Activated naive CD4-positive, alpha-beta T cell treated with anti-CD3 and anti-CD28 coated beads for 36 hours (primary cell): ENCODE data around the gene RRAGA. TPM values are rescaled to one million over a fixed set of nuclear protein-coding genes. Genes with fewer than 3 reads are reported as not detected.

Experiments used
- CTCF ChIA-PET: fragments of 350-600 bp; sonication (Branson Sonifier 250); formaldehyde crosslinking; loops from one replicate; lab custom pipeline; 2021; ENCODE audit warnings: antibody characterized with exemption; lab: Charles Lee
- DNase-seq: peaks from one replicate; pipeline ENCODE4 v3.0.0-alpha.2; 2020
- H3K27ac Mint-ChIP-seq: one replicate; pipeline ENCODE4 v1.8.0; 2021; ENCODE audit warnings: mild to moderate bottlenecking, mixed read lengths
- H3K27me3 Mint-ChIP-seq: one replicate; pipeline ENCODE4 v1.8.0; 2021; ENCODE audit warnings: low read depth, mixed read lengths
- H3K36me3 Mint-ChIP-seq: one replicate; pipeline ENCODE4 v1.8.0; 2021; ENCODE audit warnings: low read depth, mixed read lengths
- H3K4me1 Mint-ChIP-seq: one replicate; pipeline ENCODE4 v1.8.0; 2021; ENCODE audit warnings: low read depth, mixed read lengths
- H3K4me3 Mint-ChIP-seq: one replicate; pipeline ENCODE4 v1.8.0; 2021; ENCODE audit warnings: mild to moderate bottlenecking, moderate library complexity, mixed read lengths
- H3K9me3 Mint-ChIP-seq: one replicate; pipeline ENCODE4 v1.8.0; 2021; ENCODE audit warnings: mixed read lengths
- intact Hi-C: fragments of 100-400 bp; cut with micrococcal nuclease; formaldehyde crosslinking; loops from one replicate; pipeline ENCODE4 v1.15.1; 2023
- total RNA-seq, 2 experiments: library from RNA; stranded (reverse); gene quantifications; one replicate each; pipeline ENCODE4 v1.2.3, GENCODE V29; 2021

Gene RRAGA
- total RNA-seq, 2 experiments from 2014 or later: 21.6 to 22.3 TPM

- DNase-seq: no peak
These were observed 18.3 kb upstream of the RRAGA start for GRCh38 chr9:19030899-19031298.

DNA sequence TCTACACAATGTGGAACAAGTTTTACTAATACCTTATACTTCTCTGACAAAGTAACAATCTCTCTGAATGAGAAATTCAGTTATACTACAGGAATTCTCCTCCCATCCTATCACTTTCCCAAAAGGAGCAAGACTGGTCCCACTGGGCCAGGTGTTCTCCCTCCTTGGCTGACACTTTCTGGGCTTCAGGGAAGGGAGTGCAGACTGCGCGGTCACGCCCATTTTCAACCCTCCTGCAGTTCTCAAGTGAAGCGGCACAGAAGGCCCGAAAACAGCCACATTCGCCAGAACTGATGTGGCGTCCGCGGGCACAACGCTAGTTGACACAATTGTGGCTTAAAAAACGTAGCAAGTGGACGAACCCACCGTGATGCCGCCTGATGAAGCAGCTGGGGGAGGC is 16.8 kb upstream of the RRAGA start:
- no peak overlapping the region for H3K4me3 Mint-ChIP-seq
- H3K36me3 Mint-ChIP-seq: no peaks in the 10 kb centered on the region
- no peak overlapping the region for H3K27ac Mint-ChIP-seq
- peaks cover 2% of the 10 kb centered on the region for H3K4me1 Mint-ChIP-seq
- peaks cover 10% of the 10 kb centered on the region for H3K27me3 Mint-ChIP-seq
- intact Hi-C loops: no loop called here
- no peaks in the 10 kb centered on the region for H3K9me3 Mint-ChIP-seq
- DNase-seq: no peak
- CTCF ChIA-PET: no interaction called here

More at GRCh38 chr9:19030899-19031298, 18.3 kb upstream of the RRAGA start:
- Mint-ChIP-seq H3K4me3 (no peak overlapping the region), H3K36me3 (no peaks in the 10 kb centered on the region), H3K4me1 (peaks cover 7% of the 10 kb centered on the region), H3K27me3 (peaks cover 10% of the 10 kb centered on the region), H3K9me3 (no peaks in the 10 kb centered on the region), H3K27ac (no peak overlapping the region)
- intact Hi-C loops: loop anchor here (1.0 kb wide), 1 partner anchor 426 kb away; no protein-coding TSS in a partner anchor
- CTCF ChIA-PET: no interaction called here

DNA sequence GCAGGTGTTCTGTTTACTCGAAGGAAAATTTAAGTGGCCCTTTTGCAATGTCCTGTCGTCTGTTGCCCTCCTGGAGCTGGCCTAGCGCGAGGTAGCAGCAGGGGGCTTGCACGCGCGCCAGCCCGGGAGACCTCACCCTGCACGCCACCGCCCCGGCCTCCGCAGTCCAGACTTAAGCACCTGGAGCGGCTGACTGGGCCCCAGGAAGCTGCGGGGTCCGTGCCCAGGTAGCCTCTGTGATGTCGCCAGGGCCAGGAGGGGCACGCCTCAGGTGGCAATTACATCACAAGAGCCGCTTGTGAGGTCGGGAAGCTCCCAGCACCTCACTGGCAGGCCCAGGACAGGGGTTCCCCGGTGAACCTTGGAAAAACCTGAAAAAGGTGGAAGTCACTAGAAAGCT is 16.2 kb upstream of the RRAGA start, which contains the start of gene SAXO1:
SAXO1 (minus strand) TSS at position 195 of the 400 bp plus-strand sequence. CDS start 301 bp downstream, outside the sequence.
- no peak for DNase-seq
- Mint-ChIP-seq H3K27me3 (peaks cover 10% of the 10 kb centered on the region), H3K27ac (no peak within 1 kb of the TSS), H3K9me3 (no peaks in the 10 kb centered on the region), H3K4me1 (peaks cover 2% of the 10 kb centered on the region), H3K4me3 (no peak within 1 kb of the TSS), H3K36me3 (no peaks in the 10 kb centered on the region)
- CTCF ChIA-PET: no interaction called here
- intact Hi-C loops: no loop called here

DNA sequence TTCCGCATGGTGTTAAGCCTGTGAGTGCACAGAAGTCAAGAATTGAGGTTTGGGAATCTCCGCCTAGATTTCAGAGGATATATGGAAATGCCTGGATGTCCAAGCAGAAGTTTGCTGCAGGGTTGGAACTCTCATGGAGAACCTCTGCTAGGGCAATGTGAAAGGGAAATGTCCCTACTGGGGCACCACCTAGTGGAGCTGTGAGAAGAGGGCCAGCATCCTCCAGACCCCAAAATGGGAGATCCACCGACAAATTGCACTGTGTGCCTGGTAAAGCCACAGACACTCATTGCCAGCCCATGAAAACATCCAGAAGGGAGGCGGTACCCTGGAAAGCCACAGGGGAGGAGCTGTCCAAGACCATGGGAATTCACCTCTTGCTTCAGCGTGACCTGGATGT is 12.6 kb upstream of the RRAGA start:
- intact Hi-C loops: no loop called here
- H3K9me3 Mint-ChIP-seq: no peaks in the 10 kb centered on the region
- H3K4me3 Mint-ChIP-seq: no peak overlapping the region
- H3K4me1 Mint-ChIP-seq: no peaks in the 10 kb centered on the region
- H3K36me3 Mint-ChIP-seq: no peaks in the 10 kb centered on the region
- no peaks in the 10 kb centered on the region for H3K27me3 Mint-ChIP-seq
- no peak overlapping the region for H3K27ac Mint-ChIP-seq
- CTCF ChIA-PET: interaction anchor here (0.6 to 0.9 kb wide), 2 partner anchors 12 to 327 kb away, joined by 3 read pairs; partner anchors contain the start of gene RRAGA
- DNase-seq: no peak

DNA sequence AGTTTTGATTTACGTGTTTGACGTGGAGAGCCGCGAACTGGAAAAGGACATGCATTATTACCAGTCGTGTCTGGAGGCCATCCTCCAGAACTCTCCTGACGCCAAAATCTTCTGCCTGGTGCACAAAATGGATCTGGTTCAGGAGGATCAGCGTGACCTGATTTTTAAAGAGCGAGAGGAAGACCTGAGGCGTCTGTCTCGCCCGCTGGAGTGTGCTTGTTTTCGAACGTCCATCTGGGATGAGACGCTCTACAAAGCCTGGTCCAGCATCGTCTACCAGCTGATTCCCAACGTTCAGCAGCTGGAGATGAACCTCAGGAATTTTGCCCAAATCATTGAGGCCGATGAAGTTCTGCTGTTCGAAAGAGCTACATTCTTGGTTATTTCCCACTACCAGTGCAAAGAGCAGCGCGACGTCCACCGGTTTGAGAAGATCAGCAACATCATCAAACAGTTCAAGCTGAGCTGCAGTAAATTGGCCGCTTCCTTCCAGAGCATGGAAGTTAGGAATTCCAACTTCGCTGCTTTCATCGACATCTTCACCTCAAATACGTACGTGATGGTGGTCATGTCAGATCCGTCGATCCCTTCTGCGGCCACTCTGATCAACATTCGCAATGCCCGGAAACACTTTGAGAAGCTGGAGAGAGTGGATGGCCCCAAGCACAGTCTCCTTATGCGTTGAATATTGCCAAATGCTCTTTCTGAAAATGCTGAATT is 850 bp downstream of the RRAGA start:
- no peaks in the 10 kb centered on the region for H3K27me3 Mint-ChIP-seq
- peaks cover 20% of the 10 kb centered on the region for H3K36me3 Mint-ChIP-seq
- peak overlapping the region; percentile 85 for H3K4me3 Mint-ChIP-seq
- peaks cover 25% of the 10 kb centered on the region for H3K4me1 Mint-ChIP-seq
- DNase-seq: peak; percentile 15
- peak overlapping the region; percentile 90 for H3K27ac Mint-ChIP-seq
- H3K9me3 Mint-ChIP-seq: peaks cover 4% of the 10 kb centered on the region
- CTCF ChIA-PET: interaction anchor here (0.6 to 4.5 kb wide), 4 partner anchors 63 to 414 kb away, joined by 3 to 41 read pairs (median 8); no protein-coding TSS in a partner anchor
- intact Hi-C loops: loop anchor here (1.0 kb wide), 9 partner anchors 52 to 407 kb away; partner anchors contain the start of genes HAUS6, PLIN2 and RPS6

DNA sequence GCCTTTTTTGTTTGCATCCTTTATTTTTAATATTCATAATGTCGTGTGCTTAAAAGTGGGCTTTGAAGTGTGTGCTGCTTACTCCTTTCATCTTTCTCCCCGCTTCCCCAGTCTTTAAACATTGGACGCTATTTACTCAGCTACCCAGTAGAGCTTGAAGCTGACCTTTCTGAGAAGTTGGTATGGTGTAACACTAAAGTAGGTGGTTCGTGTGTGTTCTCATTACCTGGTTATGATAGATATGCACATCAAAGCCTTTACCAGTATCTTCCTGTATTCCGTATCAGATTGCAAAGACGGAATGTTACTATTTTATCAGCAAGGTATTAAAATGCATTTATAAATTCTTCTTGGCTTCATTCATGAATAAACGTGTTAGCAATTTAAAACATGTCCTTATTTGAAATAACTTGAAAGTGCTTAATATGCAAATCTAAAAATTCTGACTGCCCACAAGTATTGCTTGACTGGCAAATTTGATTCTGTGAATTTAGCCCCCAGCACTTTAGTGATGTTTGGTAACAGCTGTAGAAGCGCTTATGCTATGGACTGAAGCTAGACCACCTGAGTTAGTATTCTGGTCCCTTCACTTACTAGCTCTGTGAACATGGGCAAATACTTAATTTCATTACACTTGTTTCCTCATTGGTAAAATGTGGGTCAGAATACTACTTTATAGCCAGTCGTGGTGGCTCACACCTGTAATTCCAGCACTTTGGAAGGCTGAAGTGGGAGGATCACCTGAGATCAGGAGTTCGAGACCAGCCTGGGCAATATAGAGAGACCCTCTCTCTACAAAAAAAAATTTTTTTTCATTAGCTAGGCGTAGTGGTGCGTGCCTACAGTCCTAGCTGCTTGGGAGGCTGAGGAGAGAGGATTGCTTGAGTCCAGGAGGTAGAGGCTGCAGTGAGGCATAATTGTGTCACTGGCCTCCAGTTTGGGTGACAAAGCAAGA is 1.7 kb downstream of the RRAGA start:
- H3K4me3 Mint-ChIP-seq: peak overlapping the region; percentile 85
- H3K36me3 Mint-ChIP-seq: peaks cover 23% of the 10 kb centered on the region
- H3K27me3 Mint-ChIP-seq: no peaks in the 10 kb centered on the region
- intact Hi-C loops: no loop called here
- H3K4me1 Mint-ChIP-seq: peaks cover 25% of the 10 kb centered on the region
- peaks cover 4% of the 10 kb centered on the region for H3K9me3 Mint-ChIP-seq
- H3K27ac Mint-ChIP-seq: peak overlapping the region; percentile 90
- CTCF ChIA-PET: interaction anchor here (0.7 to 4.5 kb wide), 3 partner anchors 124 to 822 kb away, joined by 3 to 41 read pairs (median 12); no protein-coding TSS in a partner anchor
- no peak for DNase-seq

- intact Hi-C loops: no loop called here
- Mint-ChIP-seq H3K27ac (no peak overlapping the region), H3K9me3 (no peaks in the 10 kb centered on the region), H3K4me1 (peaks cover under 1% of the 10 kb centered on the region), H3K36me3 (peaks cover 54% of the 10 kb centered on the region), H3K27me3 (no peaks in the 10 kb centered on the region), H3K4me3 (no peak overlapping the region)
- CTCF ChIA-PET: interaction anchor here (0.6 to 1.5 kb wide), 2 partner anchors 117 to 397 kb away, joined by 3 to 5 read pairs; no protein-coding TSS in a partner anchor
- DNase-seq: no peak
These were observed 7.8 kb downstream of the RRAGA start for GRCh38 chr9:19057033-19057432.

- Mint-ChIP-seq H3K27me3 (no peaks in the 10 kb centered on the region), H3K4me1 (no peaks in the 10 kb centered on the region), H3K4me3 (no peak overlapping the region), H3K9me3 (no peaks in the 10 kb centered on the region), H3K27ac (no peak overlapping the region), H3K36me3 (peaks cover 38% of the 10 kb centered on the region)
- intact Hi-C loops: no loop called here
- no peak for DNase-seq
- CTCF ChIA-PET: interaction anchor here (1.2 kb wide), 1 partner anchor 12 kb away, joined by 5 read pairs; no protein-coding TSS in a partner anchor
These were observed 25.0 kb downstream of the RRAGA start for GRCh38 chr9:19074229-19074628.

DNA sequence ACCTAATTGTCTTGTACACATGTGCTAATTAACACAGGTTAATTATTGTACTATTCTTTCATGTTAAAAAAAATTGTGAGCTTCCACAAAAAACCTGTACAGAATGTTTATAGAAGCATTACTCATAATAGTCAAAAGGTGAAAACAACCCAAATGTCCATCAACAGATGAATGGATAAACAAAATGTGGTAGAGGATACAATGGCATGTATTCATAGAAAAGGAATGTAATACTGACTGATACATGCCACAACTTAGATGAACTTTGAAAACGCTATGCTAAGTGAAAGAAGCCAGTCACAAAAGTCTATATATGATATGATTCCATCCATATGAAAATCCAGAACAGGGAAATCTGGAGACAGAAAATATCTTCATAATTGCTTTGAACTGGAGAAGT is 25.6 kb downstream of the RRAGA start:
- intact Hi-C loops: no loop called here
- H3K36me3 Mint-ChIP-seq: peaks cover 37% of the 10 kb centered on the region
- no peaks in the 10 kb centered on the region for H3K27me3 Mint-ChIP-seq
- no peaks in the 10 kb centered on the region for H3K4me1 Mint-ChIP-seq
- no peak overlapping the region for H3K27ac Mint-ChIP-seq
- H3K4me3 Mint-ChIP-seq: no peak overlapping the region
- H3K9me3 Mint-ChIP-seq: no peaks in the 10 kb centered on the region
- no peak for DNase-seq
- CTCF ChIA-PET: interaction anchor here (1.2 kb wide), 1 partner anchor 22 kb away, joined by 3 read pairs; no protein-coding TSS in a partner anchor

- peaks cover 29% of the 10 kb centered on the region for H3K36me3 Mint-ChIP-seq
These were observed 36.1 kb downstream of the RRAGA start for GRCh38 chr9:19085295-19085694.

DNA sequence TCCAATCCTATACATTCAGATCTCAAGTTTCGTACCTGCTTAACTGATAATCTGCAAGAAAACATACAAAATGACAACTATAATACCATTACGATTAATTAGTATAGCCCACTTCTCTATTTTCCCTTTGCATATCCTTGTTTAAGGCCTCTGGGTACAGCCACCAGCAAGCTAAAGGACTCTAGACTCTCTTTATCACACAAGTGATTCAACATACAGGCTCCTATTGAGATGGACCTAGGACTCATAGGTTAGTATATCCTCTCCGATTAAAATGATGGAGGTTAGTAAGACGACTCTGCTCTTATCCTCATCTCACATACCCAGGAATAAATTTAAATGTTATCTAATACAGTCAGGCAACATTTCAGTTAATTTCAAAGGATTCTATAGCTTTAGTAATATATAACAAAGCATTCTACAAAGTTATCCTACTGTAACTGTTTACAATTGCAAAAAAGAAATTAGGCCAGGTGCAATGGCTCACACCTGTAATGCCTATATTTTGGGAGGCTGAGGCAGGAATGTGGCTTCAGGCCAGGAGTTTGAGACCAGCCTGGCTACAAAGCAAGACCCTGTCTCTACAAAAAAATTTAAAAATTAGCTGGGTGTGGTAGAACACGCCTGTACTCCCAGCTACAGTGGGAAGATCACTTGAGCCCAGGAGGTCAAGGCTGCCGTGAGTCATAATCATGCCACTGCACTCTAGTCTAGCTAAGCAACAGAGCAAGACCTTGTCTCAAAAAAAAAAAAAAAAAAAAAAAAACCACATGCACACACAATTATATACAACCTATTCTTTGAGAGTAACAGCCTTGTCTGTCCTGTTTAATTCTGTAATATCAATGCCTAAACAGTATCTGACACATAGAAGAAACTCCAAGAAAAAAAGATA is 38.1 kb downstream of the RRAGA start:
- H3K27ac Mint-ChIP-seq: no peak overlapping the region
- intact Hi-C loops: loop anchor here (10.0 kb wide), 1 partner anchor 217 kb away; no protein-coding TSS in a partner anchor
- H3K4me3 Mint-ChIP-seq: no peak overlapping the region
- CTCF ChIA-PET: interaction anchor here (0.7 to 4.4 kb wide), 9 partner anchors 21 to 369 kb away, joined by 3 to 52 read pairs (median 6); partner anchors contain the start of gene RRAGA
- no peaks in the 10 kb centered on the region for H3K9me3 Mint-ChIP-seq
- H3K27me3 Mint-ChIP-seq: no peaks in the 10 kb centered on the region
- no peaks in the 10 kb centered on the region for H3K4me1 Mint-ChIP-seq
- DNase-seq: no peak
- H3K36me3 Mint-ChIP-seq: peaks cover 30% of the 10 kb centered on the region

More at GRCh38 chr9:19085295-19085694, 36.1 kb downstream of the RRAGA start:
- CTCF ChIA-PET: interaction anchor here (0.6 to 4.4 kb wide), 20 partner anchors 10 to 386 kb away, joined by 3 to 52 read pairs (median 4); no protein-coding TSS in a partner anchor
- H3K4me3 Mint-ChIP-seq: no peak overlapping the region
- H3K27me3 Mint-ChIP-seq: no peaks in the 10 kb centered on the region
- DNase-seq: no peak
- no peak overlapping the region for H3K27ac Mint-ChIP-seq
- intact Hi-C loops: loop anchor here (1.0 to 10.0 kb wide), 4 partner anchors 18 to 372 kb away; partner anchors contain the start of gene HAUS6
- H3K4me1 Mint-ChIP-seq: no peaks in the 10 kb centered on the region
- no peaks in the 10 kb centered on the region for H3K9me3 Mint-ChIP-seq
